Neuronal stem cell (in vitro differentiated cells): ENCODE measurements around the gene FAM193B.

Experiments
- DNase-seq: peaks from one replicate; pipeline ENCODE4 v3.0.0-alpha.2; 2013; ENCODE audit warnings: low spot score
- H2AFZ ChIP-seq: one replicate; pipeline ENCODE4 v1.6.1; 2013; ENCODE audit warnings: mild to moderate bottlenecking, low read length, inconsistent platforms
- H2AK5ac ChIP-seq: 2 replicates; pipeline ENCODE4 v1.6.1; 2013; ENCODE audit warnings: low read depth, mild to moderate bottlenecking, inconsistent platforms, low read length, moderate library complexity, mixed read lengths
- H2BK120ac ChIP-seq: 2 replicates; pipeline ENCODE4 v1.6.1; 2013; ENCODE audit warnings: low read depth, mild to moderate bottlenecking, inconsistent platforms, low read length, moderate library complexity, mixed read lengths
- H2BK12ac ChIP-seq: one replicate; pipeline ENCODE4 v1.6.1; 2013; ENCODE audit warnings: low read length, inconsistent platforms
- H2BK15ac ChIP-seq: 2 replicates; pipeline ENCODE4 v1.6.1; 2013; ENCODE audit warnings: mild to moderate bottlenecking, low read length, inconsistent platforms, mixed read lengths
- H2BK5ac ChIP-seq: one replicate; pipeline ENCODE4 v1.6.1; 2013; ENCODE audit warnings: inconsistent platforms, mild to moderate bottlenecking, low read length, moderate library complexity
- H3K14ac ChIP-seq: one replicate; pipeline ENCODE4 v1.6.1; 2013; ENCODE audit warnings: low read length, inconsistent platforms
- H3K18ac ChIP-seq: 2 replicates; pipeline ENCODE4 v1.6.1; 2013; ENCODE audit warnings: low read length, inconsistent platforms
- H3K23ac ChIP-seq: 2 replicates; pipeline ENCODE4 v1.6.1; 2013; ENCODE audit warnings: low read depth, mild to moderate bottlenecking, mixed read lengths, low read length, inconsistent platforms; ENCODE audit not compliant: poor library complexity
- H3K27ac ChIP-seq: replicated peaks from 3 replicates; pipeline ENCODE4 v1.5.1; 2013; ENCODE audit warnings: low read length, inconsistent platforms
- H3K27me3 ChIP-seq, 3 experiments: 2 replicates each; pipeline ENCODE4 v1.6.1; 2013; ENCODE audit warnings: low read length in 3 of 3, mild to moderate bottlenecking in 2 of 3, inconsistent platforms in 1 of 3, low read depth in 1 of 3, mixed read lengths in 1 of 3, moderate library complexity in 1 of 3; ENCODE audit not compliant: control insufficient read depth in 3 of 3, insufficient read depth in 3 of 3
- H3K36me3 ChIP-seq, 2 donors: replicated peaks in 1 of 2; 2 replicates each; pipeline ENCODE4 v1.6.1; 2013; ENCODE audit warnings: low read length in 2 of 2; ENCODE audit not compliant: control insufficient read depth in 2 of 2, insufficient read depth in 2 of 2
- H3K4ac ChIP-seq: 2 replicates; pipeline ENCODE4 v1.6.1; 2013; ENCODE audit warnings: inconsistent platforms, mild to moderate bottlenecking, low read length, moderate library complexity
- H3K4me1 ChIP-seq, 2 donors: 1 replicate in 1 of 2; 2 replicates in 1 of 2; pipeline ENCODE4 v1.6.1; 2013; ENCODE audit warnings: low read length in 2 of 2, low read depth in 1 of 2; ENCODE audit not compliant: control insufficient read depth in 2 of 2, insufficient read depth in 1 of 2
- H3K4me2 ChIP-seq: one replicate; pipeline ENCODE4 v1.6.1; 2013; ENCODE audit warnings: mild to moderate bottlenecking, low read length, inconsistent platforms; ENCODE audit not compliant: insufficient read depth, poor library complexity, severe bottlenecking
- H3K4me3 ChIP-seq, 2 donors: 2 replicates each; pipeline ENCODE4 v1.5.1; 2013; ENCODE audit warnings: low read length in 2 of 2, mild to moderate bottlenecking in 2 of 2, inconsistent platforms in 1 of 2, moderate library complexity in 1 of 2
- H3K79me1 ChIP-seq: one replicate; pipeline ENCODE4 v1.6.1; 2013; ENCODE audit warnings: low read depth, mild to moderate bottlenecking, inconsistent platforms, low read length, moderate library complexity
- H3K9ac ChIP-seq: one replicate; pipeline ENCODE4 v1.6.1; 2013; ENCODE audit warnings: mild to moderate bottlenecking, low read depth, low read length, inconsistent platforms; ENCODE audit not compliant: poor library complexity
- H3K9me3 ChIP-seq, 2 donors: replicated peaks in 1 of 2; 2 replicates each; pipeline versions ENCODE3 to v1.6.1; 2013; ENCODE audit warnings: low read length in 2 of 2, mild to moderate bottlenecking in 2 of 2, inconsistent platforms in 1 of 2, low read depth in 1 of 2, mixed read lengths in 1 of 2, moderate library complexity in 1 of 2; ENCODE audit not compliant: control insufficient read depth in 2 of 2, insufficient read depth in 1 of 2
- H4K8ac ChIP-seq: one replicate; pipeline ENCODE4 v1.6.1; 2013; ENCODE audit warnings: low read depth, mild to moderate bottlenecking, inconsistent platforms, low read length, moderate library complexity
- H4K91ac ChIP-seq: one replicate; pipeline ENCODE4 v1.6.1; 2013; ENCODE audit warnings: low read length, low read depth, mild to moderate bottlenecking, inconsistent platforms; ENCODE audit not compliant: poor library complexity
- WGBS, 2 donors: extraction: QIAGEN DNeasy Blood & Tissue Kit; methylation state at CpG; one replicate each; pipeline ENCODE4 v1.1.7; 2013; ENCODE audit warnings: missing lambda C conversion rate in 2 of 2, mixed read lengths in 1 of 2; ENCODE audit not compliant: insufficient read length in 2 of 2, insufficient replicate concordance in 1 of 2; ENCODE audit errors: extremely low coverage in 2 of 2; 5-methylcytosine and 5-hydroxymethylcytosine counted together

The FAM193B gene

GRCh38 chr5:177526191-177526590, 28.2 kb downstream of the FAM193B start:
- peaks cover 69 to 95% of the 10 kb centered on the region in 2 donors for H3K36me3 ChIP-seq
- no peak overlapping the region for H3K14ac ChIP-seq
- H2BK120ac ChIP-seq: no peak overlapping the region
- no peak overlapping the region for H3K9ac ChIP-seq
- H3K4ac ChIP-seq: no peak overlapping the region
- H2BK12ac ChIP-seq: no peak overlapping the region
- DNase-seq: no peak
- H4K8ac ChIP-seq: no peak overlapping the region
- H3K4me3 ChIP-seq: no peak overlapping the region
- H3K79me1 ChIP-seq: no peaks in the 10 kb centered on the region
- H2BK15ac ChIP-seq: no peak overlapping the region
- no CpG with 5 or more reads among the region's 4 CpGs for WGBS, 2 donors
- no peak overlapping the region for H3K18ac ChIP-seq
- H3K9me3 ChIP-seq: no peaks in the 10 kb centered on the region
- H2BK5ac ChIP-seq: no peak overlapping the region
- H3K27ac ChIP-seq: no peak overlapping the region
- no peak overlapping the region for H3K4me2 ChIP-seq
- H3K4me1 ChIP-seq: no peaks in the 10 kb centered on the region
- no peaks in the 10 kb centered on the region for H3K27me3 ChIP-seq
- H2AK5ac ChIP-seq: no peak overlapping the region
- no peak overlapping the region for H3K23ac ChIP-seq
- H2AFZ ChIP-seq: no peak overlapping the region
- no peak overlapping the region for H4K91ac ChIP-seq

- H2AFZ ChIP-seq: no peak overlapping the region
- no peaks in the 10 kb centered on the region for H3K4me1 ChIP-seq
- H2BK12ac ChIP-seq: no peak overlapping the region
- H3K4me2 ChIP-seq: no peak overlapping the region
- no peak overlapping the region for H2AK5ac ChIP-seq
- H2BK120ac ChIP-seq: no peak overlapping the region
- DNase-seq: no peak
- no peak overlapping the region for H2BK5ac ChIP-seq
- no peak overlapping the region for H3K4me3 ChIP-seq
- no peaks in the 10 kb centered on the region for H3K9me3 ChIP-seq
- H2BK15ac ChIP-seq: no peak overlapping the region
- H3K27me3 ChIP-seq: no peaks in the 10 kb centered on the region
- no peak overlapping the region for H4K91ac ChIP-seq
- H3K4ac ChIP-seq: no peak overlapping the region
- H3K14ac ChIP-seq: no peak overlapping the region
- no peak overlapping the region for H3K23ac ChIP-seq
- no peak overlapping the region for H3K18ac ChIP-seq
- H3K27ac ChIP-seq: no peak overlapping the region
- H4K8ac ChIP-seq: no peak overlapping the region
- peaks cover 2% of the 10 kb centered on the region for H3K79me1 ChIP-seq
- H3K9ac ChIP-seq: no peak overlapping the region
- WGBS, 2 donors: no CpG with 5 or more reads among the region's 10 CpGs
- H3K36me3 ChIP-seq: peaks cover 72 to 95% of the 10 kb centered on the region in 2 donors
Measured at GRCh38 chr5:177524941-177525655, 29.3 kb downstream of the FAM193B start.

GRCh38 chr5:177524539-177524900, 29.8 kb downstream of the FAM193B start:
- Histone ChIP-seq H3K9me3 (no peaks in the 10 kb centered on the region), H3K14ac (no peak overlapping the region), H3K9ac (no peak overlapping the region), H3K18ac (no peak overlapping the region), H2BK12ac (no peak overlapping the region), H3K27me3 (no peaks in the 10 kb centered on the region), H3K36me3 (peaks cover 72 to 95% of the 10 kb centered on the region in 2 donors), H2AFZ (no peak overlapping the region), H4K8ac (no peak overlapping the region), H4K91ac (no peak overlapping the region), H3K4me1 (no peaks in the 10 kb centered on the region), H3K4me2 (no peak overlapping the region), H3K27ac (no peak overlapping the region), H3K23ac (no peak overlapping the region), H3K79me1 (peaks cover 2% of the 10 kb centered on the region), H3K4ac (no peak overlapping the region), H2BK5ac (no peak overlapping the region), H2BK15ac (no peak overlapping the region), H2AK5ac (no peak overlapping the region), H2BK120ac (no peak overlapping the region), H3K4me3 (no peak overlapping the region)
- no CpG with 5 or more reads among the region's 12 CpGs for WGBS, 2 donors
- no peak for DNase-seq

- no CpG with 5 or more reads among the region's 19 CpGs for WGBS, 2 donors
- Histone ChIP-seq H3K23ac (no peak overlapping the region), H4K91ac (no peak overlapping the region), H2BK120ac (no peak overlapping the region), H2BK15ac (no peak overlapping the region), H3K27ac (no peak overlapping the region), H3K36me3 (peaks cover 70 to 96% of the 10 kb centered on the region in 2 donors), H3K4ac (no peak overlapping the region), H2AFZ (no peak overlapping the region), H3K9me3 (no peaks in the 10 kb centered on the region), H3K4me2 (no peak overlapping the region), H3K14ac (no peak overlapping the region), H2BK5ac (no peak overlapping the region), H3K18ac (no peak overlapping the region), H3K9ac (no peak overlapping the region), H2BK12ac (no peak overlapping the region), H3K4me3 (no peak overlapping the region), H3K79me1 (peaks cover 2% of the 10 kb centered on the region), H2AK5ac (no peak overlapping the region), H4K8ac (no peak overlapping the region), H3K27me3 (no peaks in the 10 kb centered on the region), H3K4me1 (no peaks in the 10 kb centered on the region)
- DNase-seq: no peak
Measured at GRCh38 chr5:177523711-177524538, 30.4 kb downstream of the FAM193B start.
